GM18508 (cell line): Measurements from ENCODE around the gene RAB9A.
"Not testable (repeated sequence)": the region's sequence is repeated elsewhere in the genome, so short reads cannot be mapped to it uniquely, and the experiment has no call there.

Experiments
- ATAC-seq: cut with Tn5 transposase; IDR thresholded peaks from one replicate; pipeline ENCODE4 v1.9.1; 2021; ENCODE audit warnings: moderate number of reproducible peaks; ENCODE audit not compliant: insufficient read depth, unreplicated experiment

Gene RAB9A

GRCh38 chrX:13669246-13669737, 19.6 kb upstream of the RAB9A start:
- ATAC-seq = peak; percentile 72

DNA sequence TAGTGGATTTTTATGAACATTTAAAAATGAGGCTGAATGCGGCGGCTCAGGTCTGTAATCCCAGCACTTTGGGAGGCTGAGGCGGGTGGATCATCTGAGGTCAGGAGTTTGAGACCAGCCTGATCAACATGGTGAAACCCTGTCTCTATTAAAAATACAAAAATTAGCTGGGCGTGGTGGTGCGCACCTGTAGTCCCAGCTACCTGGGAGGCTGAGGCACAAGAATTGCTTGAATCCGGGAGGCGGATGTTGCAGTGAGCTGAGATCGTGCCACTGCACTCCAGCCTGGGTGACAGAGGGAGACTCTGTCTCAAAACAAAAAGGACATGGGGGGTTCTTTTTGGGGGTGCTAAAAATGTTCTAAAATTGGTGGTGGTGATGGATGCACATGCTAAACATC, 19.2 kb upstream of the RAB9A start:
- ATAC-seq = not testable (repeated sequence)

DNA sequence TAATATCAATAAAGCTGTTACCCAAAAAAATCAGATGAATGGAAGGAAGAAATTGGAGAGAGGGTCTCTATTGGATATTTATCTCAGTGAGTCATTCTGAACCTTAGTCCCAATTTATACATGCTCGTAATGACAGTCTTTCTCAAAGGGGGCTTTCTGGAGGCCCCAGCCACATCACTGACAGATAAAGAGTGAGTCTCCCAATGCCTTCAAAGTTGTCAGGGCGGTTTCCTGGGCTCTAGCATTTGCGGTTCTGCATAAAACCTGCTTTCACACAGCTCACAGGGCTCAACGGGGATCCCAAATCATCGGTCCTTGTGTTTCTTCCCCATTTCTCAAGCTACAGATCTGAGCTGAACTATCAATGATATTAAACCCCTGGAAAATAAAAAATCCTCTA, 18.7 kb upstream of the RAB9A start:
- ATAC-seq = no peak

GRCh38 chrX:13673016-13673415, 15.9 kb upstream of the RAB9A start:
- ATAC-seq = no peak

DNA sequence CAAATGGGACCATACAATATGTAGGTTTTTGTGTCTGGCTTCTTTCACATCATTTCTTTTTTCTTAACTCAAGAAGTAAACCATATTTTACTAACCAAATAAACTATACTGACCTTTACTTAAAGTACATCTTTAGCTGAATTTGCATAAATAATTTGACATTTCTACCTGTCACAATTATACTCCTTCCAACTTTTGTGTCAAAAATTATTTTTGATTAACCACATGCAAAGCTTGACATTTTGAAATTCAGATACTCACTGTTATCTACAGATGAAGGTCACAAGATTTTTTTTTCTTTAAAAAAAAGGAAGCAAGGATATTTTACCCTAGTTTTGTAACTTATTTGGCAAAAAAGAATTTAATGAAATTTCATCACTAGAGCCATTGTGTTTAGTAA, 12.0 kb upstream of the RAB9A start:
- no peak for ATAC-seq

- not testable (repeated sequence) for ATAC-seq
These were observed 9.2 kb upstream of the RAB9A start for GRCh38 chrX:13679700-13680099.

DNA sequence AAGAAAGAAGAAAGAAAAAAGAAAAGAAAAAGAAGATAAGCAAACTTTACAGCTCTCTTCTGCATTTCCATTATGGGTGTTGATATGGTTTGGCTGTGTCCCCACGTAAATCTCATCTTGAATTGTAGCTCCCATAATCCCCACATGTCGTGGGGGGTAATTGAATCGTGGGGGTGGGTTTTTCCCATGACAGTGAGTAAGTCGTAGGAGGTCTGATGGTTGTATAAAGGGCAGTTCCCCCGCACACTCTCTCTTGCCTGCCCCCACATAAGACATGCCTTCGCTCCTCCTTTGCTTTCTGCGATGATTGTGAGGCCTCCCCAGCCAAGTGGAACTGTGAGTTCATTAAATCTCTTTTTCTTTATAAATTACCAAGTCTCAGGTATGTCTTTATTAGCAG, 7.3 kb upstream of the RAB9A start:
- no peak for ATAC-seq

DNA sequence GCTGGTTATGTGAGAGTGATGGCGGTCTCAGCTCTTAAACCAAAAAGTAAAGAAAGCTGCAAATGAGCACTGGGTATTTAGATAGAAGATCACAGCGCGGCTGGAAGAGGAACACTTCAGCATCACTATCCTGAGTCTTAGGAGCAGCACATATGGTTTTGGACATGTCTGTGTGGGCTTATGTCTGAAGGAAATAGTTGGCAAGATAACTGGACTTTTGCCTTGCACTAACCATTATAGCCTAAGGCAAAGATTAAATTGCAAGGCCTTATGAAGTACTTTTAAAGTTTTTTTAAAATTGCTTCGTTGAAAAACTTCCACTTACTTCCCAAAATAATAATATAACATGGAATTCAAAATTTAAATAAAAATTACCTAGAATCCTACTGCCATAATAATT, 4.6 kb upstream of the RAB9A start:
- ATAC-seq = no peak

DNA sequence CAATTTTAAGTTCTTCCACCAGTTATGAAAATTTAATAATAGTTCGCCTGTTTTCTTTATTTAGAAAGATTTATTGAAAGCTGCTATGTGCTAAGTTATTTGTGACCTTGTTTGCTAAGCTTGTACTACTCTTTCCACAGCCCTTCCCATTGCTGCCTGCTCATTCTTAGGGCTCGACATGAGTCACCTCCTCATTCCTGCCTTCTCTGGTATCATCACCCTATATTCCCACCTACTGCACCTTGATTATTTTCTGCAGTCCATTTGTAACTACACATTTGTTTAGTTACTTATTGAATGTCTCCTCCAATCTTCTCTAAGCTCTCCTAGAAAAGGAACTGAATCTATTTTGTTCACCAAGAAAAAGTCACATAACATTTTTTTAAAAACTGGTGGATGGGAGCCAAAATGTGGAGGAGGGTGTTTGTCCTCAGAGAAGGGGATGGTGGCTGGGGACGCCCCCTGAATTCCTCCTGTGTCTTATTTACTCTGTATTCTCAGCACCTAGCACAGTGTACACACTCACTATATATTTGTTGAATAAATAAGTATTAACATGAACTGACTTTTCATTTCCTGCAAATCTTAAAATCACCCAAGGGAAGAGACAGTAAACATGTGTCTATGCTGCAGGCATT, 3.7 kb upstream of the RAB9A start:
- no peak for ATAC-seq

- no peak for ATAC-seq
These were observed 1.7 kb upstream of the RAB9A start for GRCh38 chrX:13687203-13687602.

GRCh38 chrX:13688384-13688957, 457 bp upstream of the RAB9A start:
- no peak for ATAC-seq

DNA sequence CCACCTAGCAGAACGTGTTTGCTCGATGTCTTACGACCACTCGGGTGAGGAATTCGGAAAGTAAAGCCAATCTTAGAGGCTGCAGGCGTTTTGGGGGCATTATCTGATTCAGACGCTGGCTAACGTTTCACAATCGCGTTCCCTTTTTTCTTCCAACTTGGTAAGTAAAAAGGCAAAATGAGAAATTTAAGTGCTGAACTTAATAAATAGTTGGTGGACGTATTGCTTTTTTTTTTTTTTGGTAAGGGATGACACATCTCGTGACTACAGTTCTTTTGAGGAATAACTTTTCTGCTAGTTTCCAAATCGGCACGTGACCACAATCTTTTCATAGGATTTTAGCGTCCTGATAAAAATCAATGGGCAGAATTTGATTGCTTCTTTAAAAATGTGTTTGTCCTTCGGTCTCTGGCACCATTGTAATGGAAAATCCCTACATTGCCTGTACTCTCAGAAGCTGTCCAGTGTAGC, 848 bp downstream of the RAB9A start:
- no peak for ATAC-seq

GRCh38 chrX:13690836-13691235, 1.9 kb downstream of the RAB9A start:
- ATAC-seq = no peak

DNA sequence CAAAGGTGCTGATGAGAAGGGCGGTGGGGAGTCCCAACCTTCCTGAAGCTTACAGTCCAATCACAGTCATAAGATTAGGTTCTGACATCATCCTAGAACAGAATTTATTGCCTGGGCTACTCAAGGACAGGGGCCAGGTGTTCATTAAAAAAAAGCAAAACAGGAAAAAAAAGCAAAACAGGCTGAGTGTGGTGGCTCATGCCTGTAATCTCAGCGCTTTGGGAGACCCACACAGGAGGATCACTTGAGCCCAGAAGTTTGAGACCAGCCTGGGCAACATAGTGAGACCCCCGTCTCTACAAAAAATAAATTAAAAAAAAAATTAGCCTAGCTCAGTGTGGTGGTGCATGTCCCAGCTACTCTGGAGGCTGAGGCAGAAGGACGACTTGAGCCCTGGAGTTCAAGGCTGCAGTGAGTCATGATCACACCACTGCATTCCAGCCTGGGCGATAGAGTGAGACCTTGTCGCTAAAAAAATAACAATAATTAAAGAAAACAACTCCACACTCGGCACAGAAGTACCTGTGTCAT, 3.0 kb downstream of the RAB9A start:
- ATAC-seq = no peak

GRCh38 chrX:13692771-13693231, 3.9 kb downstream of the RAB9A start:
- no peak for ATAC-seq

GRCh38 chrX:13693341-13693961, 4.5 kb downstream of the RAB9A start:
- no peak for ATAC-seq

DNA sequence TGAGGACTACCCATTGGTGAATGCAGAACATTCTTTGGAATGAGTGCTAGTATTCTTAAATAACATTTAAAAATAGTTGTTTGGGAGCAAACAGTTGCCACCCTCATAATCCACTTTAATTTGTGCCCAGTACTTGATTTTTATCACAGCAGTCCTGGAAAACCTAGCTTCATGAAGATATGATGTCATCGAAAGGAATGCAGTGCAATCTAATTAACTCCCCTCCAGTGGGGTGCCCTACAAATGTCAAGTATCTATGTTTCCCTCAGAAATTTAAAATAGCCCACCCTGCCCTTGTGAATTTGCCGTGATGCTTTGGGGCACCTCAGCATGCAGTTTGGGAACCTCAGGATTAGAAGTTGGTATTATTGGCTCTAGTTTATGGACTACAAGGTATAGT, 5.4 kb downstream of the RAB9A start:
- no peak for ATAC-seq

GRCh38 chrX:13694983-13695382, 6.1 kb downstream of the RAB9A start:
- no peak for ATAC-seq

- no peak for ATAC-seq
These were observed 6.7 kb downstream of the RAB9A start for GRCh38 chrX:13695601-13696115.

- peak; percentile 41 for ATAC-seq
These were observed 8.5 kb downstream of the RAB9A start for GRCh38 chrX:13697455-13697854.

DNA sequence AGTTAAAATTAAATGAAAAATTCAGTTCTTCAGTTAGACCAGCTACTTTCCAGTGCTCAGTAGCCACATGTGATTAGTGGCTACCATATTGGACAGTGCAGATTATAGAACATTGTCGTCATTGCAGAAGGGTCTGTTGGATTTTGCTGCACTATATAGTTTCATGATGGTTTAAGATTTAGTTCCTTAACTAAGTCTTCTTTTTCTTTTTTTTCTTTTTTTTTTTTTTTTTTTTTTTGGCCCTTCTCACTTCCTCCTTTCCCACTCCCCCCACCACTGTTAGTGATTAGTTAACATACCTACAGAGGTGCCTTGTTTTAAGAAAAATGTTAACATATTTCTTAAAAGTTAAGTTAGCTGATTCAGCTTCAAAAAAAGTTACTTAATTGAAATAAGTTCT, 9.0 kb downstream of the RAB9A start:
- no peak for ATAC-seq
